RWPE2 (cell line): Measurements from ENCODE around the gene DSCAM.

ENCODE experiments used
- ATAC-seq: fragments of 200-7000 bp; cut with Tn5 transposase; 3 replicates; pipeline ENCODE4 v1.9.1; 2021; ENCODE audit warnings: low read depth
- DNase-seq: peaks from one replicate; pipeline ENCODE4 v3.0.0-alpha.2; 2020; ENCODE audit warnings: low spot score
- H3K27ac ChIP-seq: fragments of 450-650 bp; 2 replicates; pipeline ENCODE4 v1.5.1; 2017; ENCODE audit warnings: mild to moderate bottlenecking; ENCODE audit not compliant: poor library complexity, severe bottlenecking
- H3K27me3 ChIP-seq: fragments of 250-450 bp; sonication (Bioruptor Pico); 2 replicates; pipeline ENCODE4 v1.5.1; 2021; ENCODE audit warnings: mild to moderate bottlenecking, moderate library complexity; ENCODE audit not compliant: insufficient read depth, poor library complexity, severe bottlenecking
- H3K36me3 ChIP-seq: fragments of 250-450 bp; sonication (Bioruptor Pico); 2 replicates; pipeline ENCODE4 v1.5.1; 2020; ENCODE audit warnings: low read depth, mild to moderate bottlenecking, moderate library complexity
- H3K4me1 ChIP-seq: fragments of 250-450 bp; sonication (Bioruptor Pico); 2 replicates; pipeline ENCODE4 v1.5.1; 2021; ENCODE audit warnings: mild to moderate bottlenecking, moderate library complexity; ENCODE audit not compliant: insufficient read depth, poor library complexity, severe bottlenecking
- H3K4me3 ChIP-seq: fragments of 250-450 bp; sonication (Bioruptor Pico); 2 replicates; pipeline ENCODE4 v1.5.1; 2021; ENCODE audit warnings: mild to moderate bottlenecking, moderate library complexity; ENCODE audit not compliant: severe bottlenecking
- H3K9me3 ChIP-seq: fragments of 250-450 bp; sonication (Bioruptor Pico); 2 replicates; pipeline ENCODE4 v1.5.1; 2021; ENCODE audit warnings: mild to moderate bottlenecking, moderate library complexity; ENCODE audit not compliant: severe bottlenecking
- CTCF ChIP-seq: fragments of 450-650 bp; IDR thresholded peaks from one replicate; pipeline ENCODE4 v1.5.1; 2017; ENCODE audit warnings: mild to moderate bottlenecking, moderate library complexity; ENCODE audit not compliant: poor library complexity, severe bottlenecking

Gene DSCAM

GRCh38 chr21:40531431-40532110 lies 315.4 kb downstream of the DSCAM start:
- TF ChIP-seq CTCF, result no peak
- Histone ChIP-seq H3K27ac (no peak overlapping the region), H3K4me1 (no peaks in the 10 kb centered on the region), H3K4me3 (no peak overlapping the region), H3K36me3 (no peaks in the 10 kb centered on the region), H3K9me3 (no peaks in the 10 kb centered on the region), H3K27me3 (no peaks in the 10 kb centered on the region)
- DNase-seq (no peak), ATAC-seq (no peak)

- Histone ChIP-seq H3K4me1 (no peaks in the 10 kb centered on the region), H3K36me3 (no peaks in the 10 kb centered on the region), H3K27me3 (no peaks in the 10 kb centered on the region), H3K9me3 (no peaks in the 10 kb centered on the region), H3K4me3 (no peak overlapping the region), H3K27ac (no peak overlapping the region)
- ATAC-seq (no peak), DNase-seq (no peak)
- no peak for TF ChIP-seq CTCF
Observed at GRCh38 chr21:40531016-40531415, 315.9 kb downstream of the DSCAM start.

- H3K4me1 ChIP-seq, result no peaks in the 10 kb centered on the region
- H3K9me3 ChIP-seq, result no peaks in the 10 kb centered on the region
- no peak overlapping the region for H3K4me3 ChIP-seq
- DNase-seq, result no peak
- no peak for ATAC-seq
- H3K27me3 ChIP-seq, result no peaks in the 10 kb centered on the region
- no peak overlapping the region for H3K27ac ChIP-seq
- no peak for TF ChIP-seq CTCF
- H3K36me3 ChIP-seq, result no peaks in the 10 kb centered on the region
Observed at GRCh38 chr21:40517646-40518045, 329.3 kb downstream of the DSCAM start.

- TF ChIP-seq CTCF, result no peak
- Histone ChIP-seq H3K4me1 (peaks cover 6% of the 10 kb centered on the region), H3K9me3 (no peaks in the 10 kb centered on the region), H3K27me3 (no peaks in the 10 kb centered on the region), H3K27ac (no peak overlapping the region), H3K36me3 (no peaks in the 10 kb centered on the region), H3K4me3 (no peak overlapping the region)
- no peak for DNase-seq
- ATAC-seq, result no peak
Observed at GRCh38 chr21:40516335-40516734, 330.6 kb downstream of the DSCAM start.

GRCh38 chr21:40512590-40512989 lies 334.4 kb downstream of the DSCAM start:
- DNase-seq, result no peak
- no peak overlapping the region for H3K4me3 ChIP-seq
- H3K36me3 ChIP-seq, result no peaks in the 10 kb centered on the region
- peak overlapping the region; percentile 37 for H3K27ac ChIP-seq
- H3K4me1 ChIP-seq, result peaks cover 26% of the 10 kb centered on the region
- TF ChIP-seq CTCF, result peak; percentile 58
- no peaks in the 10 kb centered on the region for H3K27me3 ChIP-seq
- no peaks in the 10 kb centered on the region for H3K9me3 ChIP-seq
- no peak for ATAC-seq
